ENCODE results near the gene BLVRA. TPM values are rescaled to one million over a fixed set of nuclear protein-coding genes. Genes with fewer than 3 reads are reported as not detected.
"Not testable (repeated sequence)": the region's sequence is repeated elsewhere in the genome, so short reads cannot be mapped to it uniquely, and the experiment has no call there.

The BLVRA gene
- total RNA-seq = 37.8 and 42.2 TPM in 2 replicates
- polyA plus RNA-seq (2012) = 58.6 TPM

- peak; percentile 71 for DNase-seq (ENCODE audit: low read depth)
These were observed at the start of gene BLVRA for GRCh38 chr7:43758029-43758821. TSS of gene BLVRA (plus strand) at chr7:43758680. CDS start at chr7:43771159, 12,479 bp downstream.

GRCh38 chr7:43711503-43711902, 47.0 kb upstream of the BLVRA start:
- DNase-seq (ENCODE audit: low read depth) = no peak

- DNase-seq (ENCODE audit: low read depth) = not testable (repeated sequence)
These were observed 42.5 kb upstream of the BLVRA start for GRCh38 chr7:43715966-43716365.

- no peak for DNase-seq (ENCODE audit: low read depth)
These were observed 41.9 kb upstream of the BLVRA start for GRCh38 chr7:43716598-43716997.

DNA sequence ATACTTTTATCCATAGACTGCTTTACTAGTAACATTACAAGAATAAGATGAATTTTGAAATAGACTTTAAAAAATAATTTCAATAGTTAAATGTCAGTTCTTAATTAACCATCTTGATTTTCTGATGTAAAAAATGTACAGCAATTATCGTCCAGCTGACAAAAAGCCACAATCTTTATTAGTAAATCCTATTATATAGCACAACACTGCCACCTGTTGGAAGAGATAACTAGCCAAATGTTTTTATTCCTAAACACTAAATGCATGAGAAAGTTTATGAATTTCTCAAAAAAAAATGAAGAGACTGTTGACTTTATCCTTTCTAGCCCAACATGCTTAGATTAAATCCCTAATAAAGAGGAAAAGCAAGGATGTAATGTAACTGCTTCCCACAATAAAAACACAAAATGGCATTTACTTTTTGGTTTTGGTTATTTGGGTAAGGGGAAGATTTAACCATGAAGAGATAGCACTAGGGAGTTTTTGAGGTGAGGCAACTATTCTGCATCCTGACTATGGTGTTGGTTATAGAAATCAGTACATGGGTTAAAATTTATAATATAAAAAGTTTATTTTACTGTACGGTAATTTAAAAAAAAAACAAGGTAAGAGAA, 37.2 kb upstream of the BLVRA start:
- DNase-seq (ENCODE audit: low read depth) = peak; percentile 75

DNA sequence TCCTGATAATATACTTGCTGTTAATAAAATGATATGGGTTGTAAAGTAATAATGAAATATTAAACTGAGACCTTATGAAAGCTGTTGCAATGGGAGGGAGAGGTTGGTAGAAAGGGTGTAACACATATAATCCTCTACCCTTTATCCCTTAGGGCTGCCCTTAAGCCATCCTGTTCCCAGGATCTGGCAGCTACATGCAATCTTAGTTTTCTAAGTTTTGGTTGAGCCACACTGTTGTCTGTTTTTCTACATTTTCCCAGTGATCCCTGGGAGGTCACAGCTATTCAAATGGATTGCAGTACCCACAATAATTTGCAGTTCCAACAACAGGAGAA, 35.5 kb upstream of the BLVRA start:
- no peak for DNase-seq (ENCODE audit: low read depth)

DNA sequence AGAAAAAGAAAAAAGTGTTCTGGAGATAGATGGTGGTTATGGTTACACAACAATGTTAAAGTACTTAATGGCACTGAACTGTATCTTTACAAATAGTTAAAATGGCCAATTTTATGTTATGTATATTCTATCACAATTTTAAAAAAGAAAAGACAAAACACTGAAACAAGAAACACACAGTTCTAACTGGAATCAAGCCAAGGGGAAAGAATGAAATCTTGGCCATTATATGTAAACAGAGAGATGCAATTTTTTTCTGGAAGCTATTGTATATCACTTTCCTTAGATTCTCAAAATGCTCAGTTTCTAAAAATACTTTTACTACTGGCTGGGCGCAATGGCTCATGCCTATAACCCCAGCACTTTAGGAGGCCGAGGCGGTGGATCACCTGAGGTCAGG, 33.2 kb upstream of the BLVRA start:
- DNase-seq (ENCODE audit: low read depth) = no peak

DNA sequence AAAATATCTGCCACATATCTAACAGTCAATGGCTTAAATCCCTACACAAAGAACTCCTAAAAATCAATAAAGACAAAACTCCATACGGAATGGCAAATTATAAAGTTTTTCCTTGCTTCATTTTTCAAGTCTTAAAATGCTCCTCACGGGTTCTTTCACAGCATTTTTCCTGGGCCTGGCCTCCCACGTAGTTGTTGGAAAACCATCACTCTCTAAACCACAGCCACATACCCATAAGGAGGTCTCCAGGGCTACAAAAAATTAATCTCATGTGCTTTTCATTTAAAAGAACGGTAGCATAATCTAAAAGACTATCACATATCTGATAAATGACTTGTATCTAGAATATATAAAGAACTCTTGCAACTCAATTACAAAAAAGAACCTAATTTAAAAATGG, 32.0 kb upstream of the BLVRA start:
- DNase-seq (ENCODE audit: low read depth) = no peak

- no peak for DNase-seq (ENCODE audit: low read depth)
These were observed 31.5 kb upstream of the BLVRA start for GRCh38 chr7:43727003-43727402.

GRCh38 chr7:43727494-43727893, 31.0 kb upstream of the BLVRA start:
- DNase-seq (ENCODE audit: low read depth) = no peak

- DNase-seq (ENCODE audit: low read depth) = peak; percentile 96
These were observed 29.1 kb upstream of the BLVRA start, which contains the start of gene COA1 for GRCh38 chr7:43729214-43729923. TSS of gene COA1 (minus strand) at chr7:43729523. CDS start at chr7:43648614, 80,909 bp downstream.

DNA sequence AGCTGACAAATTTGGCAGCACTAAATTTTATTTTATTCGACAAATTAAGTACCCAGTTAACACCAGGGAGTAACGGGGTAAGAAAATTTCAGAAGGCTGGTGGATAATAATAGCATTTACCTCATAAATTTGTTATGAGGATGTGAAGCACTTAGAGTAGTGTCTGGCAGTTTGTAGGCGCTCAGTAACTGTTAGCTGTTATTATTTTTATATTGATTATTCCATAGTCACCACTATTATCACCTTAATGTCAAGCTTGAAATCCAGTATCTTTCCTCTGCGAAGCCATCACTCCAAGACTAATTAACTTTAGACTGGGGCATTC, 28.6 kb upstream of the BLVRA start:
- DNase-seq (ENCODE audit: low read depth) = no peak

DNA sequence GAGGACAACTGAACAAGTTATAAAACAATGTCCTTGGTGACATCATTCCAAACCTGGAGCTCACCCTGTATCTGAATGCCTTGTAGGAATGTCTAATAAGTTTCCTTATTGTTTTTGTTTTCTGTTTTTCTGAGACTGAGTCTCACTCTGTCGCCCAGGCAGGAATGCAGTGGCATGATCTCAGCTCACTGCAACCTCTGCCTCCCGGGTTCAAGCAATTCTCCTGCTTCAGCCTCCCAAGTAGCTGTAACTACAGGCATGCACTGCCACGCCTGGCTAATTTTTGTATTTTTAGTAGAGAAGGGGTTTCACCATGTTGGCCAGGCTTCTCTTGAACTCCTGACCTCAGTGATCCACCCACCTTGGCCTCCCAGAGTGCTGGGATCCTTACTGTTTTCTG, 27.0 kb upstream of the BLVRA start:
- DNase-seq (ENCODE audit: low read depth) = not testable (repeated sequence)

GRCh38 chr7:43734575-43735332, 23.7 kb upstream of the BLVRA start:
- DNase-seq (ENCODE audit: low read depth) = peak; percentile 54

DNA sequence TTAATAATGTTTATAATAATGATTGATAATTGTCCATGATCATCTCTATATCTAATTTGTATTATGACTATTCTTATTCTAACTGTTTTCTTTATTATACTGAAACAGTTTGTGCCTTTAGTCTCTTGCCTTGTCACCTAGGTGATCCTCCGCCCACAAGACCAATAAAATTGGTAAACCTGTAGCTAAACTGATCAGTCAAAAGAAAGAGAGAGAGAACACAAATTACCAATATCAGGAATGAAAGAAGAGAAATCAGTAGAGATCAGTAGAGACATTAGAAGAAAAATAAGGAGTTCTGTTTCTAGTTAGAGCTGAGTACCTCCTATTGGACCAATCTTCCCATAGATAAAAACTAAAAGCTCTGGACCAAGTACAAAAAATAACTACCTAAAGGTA, 23.1 kb upstream of the BLVRA start:
- DNase-seq (ENCODE audit: low read depth) = no peak

DNA sequence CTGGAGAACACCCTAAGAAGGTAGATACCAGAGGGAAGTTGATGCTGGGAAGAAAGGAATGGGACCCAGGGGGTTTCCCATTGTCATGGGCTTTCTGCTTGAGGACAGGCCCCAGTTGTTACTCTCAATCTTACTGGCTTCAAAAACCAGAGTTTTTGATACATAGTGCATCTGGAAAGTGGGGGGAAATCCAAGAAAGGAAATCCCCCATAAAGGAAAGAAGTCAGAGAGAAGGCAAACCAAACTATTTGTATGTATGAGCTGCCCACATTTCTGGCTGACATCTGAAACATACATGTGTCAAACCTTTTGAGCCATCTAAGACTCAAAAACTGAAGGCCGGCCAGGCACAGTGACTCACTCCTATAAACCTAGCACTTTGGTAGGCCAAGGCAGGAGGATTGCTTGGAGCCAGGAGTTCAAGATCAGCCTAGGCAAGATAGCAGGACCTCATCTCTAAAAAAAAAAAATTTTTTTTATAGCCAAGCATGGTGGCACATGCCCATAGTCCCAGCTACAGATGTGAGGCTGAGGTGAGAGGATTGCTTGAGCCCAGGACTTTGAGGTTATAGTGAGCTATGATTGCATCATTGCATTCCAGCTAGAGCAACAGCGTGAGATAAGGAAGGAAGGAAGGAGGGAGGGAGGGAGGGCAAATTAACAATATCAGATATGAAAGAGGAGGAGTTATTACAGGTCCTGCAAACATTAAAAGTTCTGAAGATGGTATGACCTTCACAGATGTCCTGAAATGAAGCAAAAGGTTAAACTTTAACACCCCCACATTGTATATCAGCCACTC, 22.5 kb upstream of the BLVRA start:
- DNase-seq (ENCODE audit: low read depth) = no peak

- DNase-seq (ENCODE audit: low read depth) = no peak
These were observed 20.9 kb upstream of the BLVRA start for GRCh38 chr7:43737467-43738127.

DNA sequence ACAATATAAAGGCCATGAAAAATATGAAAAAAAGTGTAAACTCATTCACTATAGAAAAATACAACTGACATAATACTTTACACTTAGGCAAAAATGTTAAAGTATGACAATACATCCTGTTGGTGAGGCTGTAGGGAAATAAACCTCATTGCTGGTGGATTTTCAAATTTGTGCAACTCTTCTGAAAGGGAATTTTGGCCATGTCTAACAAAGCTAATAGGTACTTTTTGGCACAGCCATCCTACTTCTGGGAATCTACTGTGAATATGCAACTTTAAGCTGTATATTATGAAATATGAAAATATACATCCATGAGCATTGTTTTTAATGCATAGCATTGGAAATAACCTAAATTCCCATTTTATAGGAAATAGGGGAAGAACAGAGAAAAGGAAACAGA, 15.8 kb upstream of the BLVRA start:
- no peak for DNase-seq (ENCODE audit: low read depth)

DNA sequence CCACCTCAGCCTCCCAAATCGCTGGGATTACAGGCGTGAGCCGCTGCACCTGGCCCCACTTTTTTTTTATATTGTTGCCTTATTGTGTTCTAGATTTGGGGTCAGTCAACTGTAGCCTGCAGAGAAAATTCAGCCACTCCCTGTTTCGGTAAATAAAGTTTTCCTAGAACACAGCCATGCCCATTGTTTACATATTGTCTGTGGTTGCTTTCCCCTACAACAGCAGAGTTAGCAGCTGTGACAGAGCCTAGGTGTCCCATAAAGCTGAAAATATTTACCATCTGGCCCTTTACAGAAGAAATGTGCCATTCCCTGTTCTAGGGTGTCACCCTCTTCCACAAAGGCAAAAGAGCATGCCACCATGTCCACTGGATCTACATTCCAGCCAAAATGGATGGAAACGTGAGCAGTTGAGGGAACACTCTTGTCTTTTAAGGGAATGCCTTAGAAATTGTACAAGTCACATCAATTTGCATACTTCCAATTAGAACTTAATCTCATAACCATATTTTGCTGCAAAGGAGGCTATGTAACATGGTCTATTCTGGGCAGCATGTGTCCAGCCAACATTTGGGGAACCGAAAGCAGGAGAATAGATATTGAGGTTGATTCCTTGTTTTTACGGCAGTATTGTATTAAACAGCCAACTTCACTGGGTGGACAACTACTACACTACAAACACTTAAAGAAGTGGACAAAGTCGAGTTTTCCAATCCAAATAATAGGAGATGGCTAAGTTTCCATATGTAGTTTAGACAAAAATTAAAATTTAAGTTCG, 11.0 kb upstream of the BLVRA start:
- DNase-seq (ENCODE audit: low read depth) = no peak

Measured in myocyte (in vitro differentiated cells).